ENCODE measurements around the gene CAMTA1.

Gene CAMTA1

DNA sequence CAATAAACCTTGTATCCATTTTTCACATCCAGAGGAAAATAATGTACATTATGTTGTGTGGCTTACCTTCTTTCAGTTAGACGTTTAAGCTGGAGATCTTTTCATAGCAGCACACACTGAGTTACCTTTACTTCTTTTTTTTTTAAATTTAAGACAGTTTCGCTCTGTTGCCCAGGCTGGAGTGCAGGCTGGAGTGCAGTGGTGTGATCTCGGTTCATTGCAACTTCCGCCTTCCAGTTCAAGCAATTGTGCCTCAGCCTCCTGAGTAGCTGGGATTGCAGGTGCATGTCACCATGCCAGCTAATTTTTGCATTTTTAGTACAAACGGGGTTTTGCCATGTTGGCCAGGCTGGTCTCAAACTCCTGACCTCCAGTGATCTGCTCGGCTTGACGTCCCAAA, 7.4 kb upstream of the CAMTA1 start:
- no peak for DNase-seq
- H4K20me1 ChIP-seq (ENCODE audit: insufficient read depth, low read length): no peaks in the 10 kb centered on the region
- TF ChIP-seq EZH2 (optimal IDR thresholded peaks at IDR 0.05; ENCODE audit: low read depth, low read length) (no peak), EZH2phosphoT487 (IDR thresholded peaks at IDR 0.05; ENCODE audit: low read length) (no peak)
- TF ChIP-seq, protein P1, sequence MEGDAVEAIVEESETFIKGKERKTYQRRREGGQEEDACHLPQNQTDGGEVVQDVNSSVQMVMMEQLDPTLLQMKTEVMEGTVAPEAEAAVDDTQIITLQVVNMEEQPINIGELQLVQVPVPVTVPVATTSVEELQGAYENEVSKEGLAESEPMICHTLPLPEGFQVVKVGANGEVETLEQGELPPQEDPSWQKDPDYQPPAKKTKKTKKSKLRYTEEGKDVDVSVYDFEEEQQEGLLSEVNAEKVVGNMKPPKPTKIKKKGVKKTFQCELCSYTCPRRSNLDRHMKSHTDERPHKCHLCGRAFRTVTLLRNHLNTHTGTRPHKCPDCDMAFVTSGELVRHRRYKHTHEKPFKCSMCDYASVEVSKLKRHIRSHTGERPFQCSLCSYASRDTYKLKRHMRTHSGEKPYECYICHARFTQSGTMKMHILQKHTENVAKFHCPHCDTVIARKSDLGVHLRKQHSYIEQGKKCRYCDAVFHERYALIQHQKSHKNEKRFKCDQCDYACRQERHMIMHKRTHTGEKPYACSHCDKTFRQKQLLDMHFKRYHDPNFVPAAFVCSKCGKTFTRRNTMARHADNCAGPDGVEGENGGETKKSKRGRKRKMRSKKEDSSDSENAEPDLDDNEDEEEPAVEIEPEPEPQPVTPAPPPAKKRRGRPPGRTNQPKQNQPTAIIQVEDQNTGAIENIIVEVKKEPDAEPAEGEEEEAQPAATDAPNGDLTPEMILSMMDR (IDR thresholded peaks at IDR 0.05; ENCODE audit: low read length): no peak
- H3K9ac ChIP-seq (ENCODE audit: low read length): no peak overlapping the region
- H3K4me1 ChIP-seq (ENCODE audit: low read length): peaks cover 3% of the 10 kb centered on the region; the same call in 1 of the 2 replicates
- no peaks in the 10 kb centered on the region for H3F3A ChIP-seq (ENCODE audit: insufficient read depth, low read length)
- no peaks in the 10 kb centered on the region for H3K9me3 ChIP-seq (replicated peaks; ENCODE audit: insufficient read depth, low read length)
- no peak overlapping the region for H3K27ac ChIP-seq (ENCODE audit: low read length)
- no peak overlapping the region for H2AFZ ChIP-seq (ENCODE audit: low read length)
- H3K4me2 ChIP-seq (ENCODE audit: low read depth, low read length): no peak overlapping the region
- H3K36me3 ChIP-seq (replicated peaks; ENCODE audit: insufficient read depth, low read length): no peaks in the 10 kb centered on the region
- no peaks in the 10 kb centered on the region for H3K9me2 ChIP-seq (replicated peaks; ENCODE audit: insufficient read depth, low read length)
- no peak overlapping the region for H3K4me3 ChIP-seq (ENCODE audit: low read length)
- H3K79me2 ChIP-seq (ENCODE audit: low read length): no peaks in the 10 kb centered on the region
- H3K27me3 ChIP-seq (replicated peaks; ENCODE audit: insufficient read depth, low read length): peaks cover 20% of the 10 kb centered on the region

DNA sequence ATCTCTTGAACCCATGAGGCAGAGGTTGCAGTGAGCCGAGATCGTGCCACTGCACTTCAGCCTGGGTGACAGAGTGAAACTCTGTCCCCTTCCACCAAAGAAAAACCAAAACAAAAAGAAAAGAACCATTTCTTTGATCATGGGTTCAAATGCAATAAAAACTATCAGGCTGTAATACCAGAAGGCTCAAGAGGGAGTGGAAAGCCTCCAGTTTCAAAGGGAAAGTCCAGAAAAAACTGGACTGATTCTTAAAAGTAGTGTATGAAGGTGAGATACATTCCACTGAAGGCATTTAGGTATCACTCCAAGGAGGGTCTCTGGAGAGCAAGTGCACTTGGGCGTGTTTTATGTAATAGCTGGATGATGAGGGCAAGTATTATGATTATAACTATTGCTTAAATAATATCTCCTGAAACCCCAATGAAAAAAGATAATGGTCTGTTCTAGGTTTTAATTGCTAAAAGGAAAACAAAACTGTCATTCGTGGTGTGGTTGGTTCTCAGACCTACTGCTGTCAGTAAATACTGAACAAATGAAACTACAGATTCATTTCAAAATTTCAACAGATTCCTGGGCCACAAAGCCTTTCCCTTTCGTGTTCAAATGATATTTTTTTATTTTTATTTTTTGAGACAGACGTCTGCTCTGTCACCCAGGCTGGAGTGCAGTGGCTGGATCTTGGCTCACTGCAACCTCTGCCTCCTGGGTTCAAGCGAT, 6.0 kb upstream of the CAMTA1 start:
- H3K4me2 ChIP-seq (ENCODE audit: low read depth, low read length): no peak overlapping the region
- no peaks in the 10 kb centered on the region for H3K9me2 ChIP-seq (replicated peaks; ENCODE audit: insufficient read depth, low read length)
- H3K4me1 ChIP-seq (ENCODE audit: low read length): peaks cover 3% of the 10 kb centered on the region; the same call in 1 of the 2 replicates
- H2AFZ ChIP-seq (ENCODE audit: low read length): no peak overlapping the region
- no peak for TF ChIP-seq EZH2phosphoT487 (IDR thresholded peaks at IDR 0.05; ENCODE audit: low read length)
- TF ChIP-seq EZH2 (optimal IDR thresholded peaks at IDR 0.05; ENCODE audit: low read depth, low read length): no peak
- TF ChIP-seq, protein P1 (IDR thresholded peaks at IDR 0.05; ENCODE audit: low read length): no peak
- H3K9me3 ChIP-seq (replicated peaks; ENCODE audit: insufficient read depth, low read length): no peaks in the 10 kb centered on the region
- peaks cover 13% of the 10 kb centered on the region for H3K27me3 ChIP-seq (replicated peaks; ENCODE audit: insufficient read depth, low read length)
- no peaks in the 10 kb centered on the region for H3K79me2 ChIP-seq (ENCODE audit: low read length)
- no peak overlapping the region for H3K27ac ChIP-seq (ENCODE audit: low read length)
- no peak overlapping the region for H3K9ac ChIP-seq (ENCODE audit: low read length)
- H3K36me3 ChIP-seq (replicated peaks; ENCODE audit: insufficient read depth, low read length): no peaks in the 10 kb centered on the region
- no peaks in the 10 kb centered on the region for H4K20me1 ChIP-seq (ENCODE audit: insufficient read depth, low read length)
- H3F3A ChIP-seq (ENCODE audit: insufficient read depth, low read length): peaks cover 5% of the 10 kb centered on the region; the same call in 1 of the 2 replicates
- H3K4me3 ChIP-seq (ENCODE audit: low read length): no peak overlapping the region
- peak; percentile 16 for DNase-seq

DNA sequence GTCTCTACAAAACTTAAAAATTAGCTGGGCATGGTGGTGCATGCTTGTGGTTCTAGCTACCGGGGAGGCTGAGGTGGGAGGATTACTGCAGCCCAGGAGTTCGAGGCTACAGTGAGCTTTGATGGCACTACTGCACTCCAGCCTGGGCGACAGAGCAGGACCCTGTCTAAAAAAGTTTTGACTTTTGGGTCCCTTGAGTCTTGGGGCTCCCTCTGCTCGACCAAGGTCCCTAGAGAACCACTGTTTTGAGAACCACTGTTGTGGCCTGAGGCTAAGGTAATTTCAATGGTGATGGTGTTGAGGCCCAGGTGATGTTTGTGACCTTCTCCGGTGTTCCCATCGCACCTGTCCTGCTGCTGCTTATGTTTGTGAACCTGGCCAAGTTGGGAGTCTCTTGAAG, 3.1 kb upstream of the CAMTA1 start:
- Histone ChIP-seq H3K79me2 (ENCODE audit: low read length) (peaks cover 13% of the 10 kb centered on the region), H3K4me3 (ENCODE audit: low read length) (no peak overlapping the region), H3K36me3 (replicated peaks; ENCODE audit: insufficient read depth, low read length) (no peaks in the 10 kb centered on the region), H3K4me1 (ENCODE audit: low read length) (peaks cover 8% of the 10 kb centered on the region; the same call in 1 of the 2 replicates), H3K9me2 (replicated peaks; ENCODE audit: insufficient read depth, low read length) (no peaks in the 10 kb centered on the region), H3K9ac (ENCODE audit: low read length) (no peak overlapping the region), H2AFZ (ENCODE audit: low read length) (no peak overlapping the region), H3K27ac (ENCODE audit: low read length) (no peak overlapping the region), H3F3A (ENCODE audit: insufficient read depth, low read length) (peaks cover 6% of the 10 kb centered on the region; the same call in 1 of the 2 replicates), H3K27me3 (replicated peaks; ENCODE audit: insufficient read depth, low read length) (peaks cover 5% of the 10 kb centered on the region), H3K9me3 (replicated peaks; ENCODE audit: insufficient read depth, low read length) (no peaks in the 10 kb centered on the region), H3K4me2 (ENCODE audit: low read depth, low read length) (no peak overlapping the region), H4K20me1 (ENCODE audit: insufficient read depth, low read length) (no peaks in the 10 kb centered on the region; the same call in 1 of the 2 replicates)
- no peak for DNase-seq
- no peak for TF ChIP-seq EZH2phosphoT487 (IDR thresholded peaks at IDR 0.05; ENCODE audit: low read length)
- TF ChIP-seq, protein P1 (IDR thresholded peaks at IDR 0.05; ENCODE audit: low read length): no peak
- TF ChIP-seq EZH2 (optimal IDR thresholded peaks at IDR 0.05; ENCODE audit: low read depth, low read length): no peak
